Hypothalamus (tissue), 51 donors: ENCODE data around the gene UCP3.
A peak's percentile ranks its signal among the peaks of the same experiment; 100 is the strongest.

Experiments used
- DNase-seq, 51 donors: peaks; one replicate each; lab custom pipeline; 2025; lab: John Stamatoyannopoulos, UW

The UCP3 gene

DNA sequence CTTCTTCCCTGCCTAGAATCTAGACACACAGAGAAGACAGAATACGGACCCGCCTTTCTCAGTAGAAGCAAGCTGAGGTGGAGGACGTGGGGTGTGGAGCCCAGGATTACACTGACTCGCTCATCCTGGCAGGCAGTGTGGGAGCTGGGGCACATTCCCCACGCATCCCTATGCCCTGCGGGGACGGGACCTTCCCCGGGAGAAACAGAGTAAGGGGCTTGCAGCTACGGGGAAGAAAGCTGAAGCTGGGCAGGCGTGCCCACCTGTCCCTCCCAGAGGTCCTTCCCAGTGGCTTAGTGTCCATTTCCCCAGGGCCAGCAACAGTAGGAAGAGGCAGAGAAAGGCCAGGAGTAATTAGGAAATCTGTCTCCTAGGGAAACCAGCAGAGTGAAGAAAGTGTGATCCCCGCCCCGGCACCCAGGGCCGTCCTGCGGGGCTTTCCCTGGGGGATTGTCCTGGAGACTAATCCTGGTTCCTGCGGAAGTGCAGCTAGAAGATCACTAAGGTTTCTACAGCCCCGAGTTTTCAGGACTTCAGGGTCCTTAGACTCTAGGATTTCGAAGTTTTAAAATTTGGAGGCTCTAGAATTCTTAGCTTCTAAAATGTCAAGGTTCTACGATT lies 50.3 kb downstream of the UCP3 start:
- DNase-seq, result no peak

DNA sequence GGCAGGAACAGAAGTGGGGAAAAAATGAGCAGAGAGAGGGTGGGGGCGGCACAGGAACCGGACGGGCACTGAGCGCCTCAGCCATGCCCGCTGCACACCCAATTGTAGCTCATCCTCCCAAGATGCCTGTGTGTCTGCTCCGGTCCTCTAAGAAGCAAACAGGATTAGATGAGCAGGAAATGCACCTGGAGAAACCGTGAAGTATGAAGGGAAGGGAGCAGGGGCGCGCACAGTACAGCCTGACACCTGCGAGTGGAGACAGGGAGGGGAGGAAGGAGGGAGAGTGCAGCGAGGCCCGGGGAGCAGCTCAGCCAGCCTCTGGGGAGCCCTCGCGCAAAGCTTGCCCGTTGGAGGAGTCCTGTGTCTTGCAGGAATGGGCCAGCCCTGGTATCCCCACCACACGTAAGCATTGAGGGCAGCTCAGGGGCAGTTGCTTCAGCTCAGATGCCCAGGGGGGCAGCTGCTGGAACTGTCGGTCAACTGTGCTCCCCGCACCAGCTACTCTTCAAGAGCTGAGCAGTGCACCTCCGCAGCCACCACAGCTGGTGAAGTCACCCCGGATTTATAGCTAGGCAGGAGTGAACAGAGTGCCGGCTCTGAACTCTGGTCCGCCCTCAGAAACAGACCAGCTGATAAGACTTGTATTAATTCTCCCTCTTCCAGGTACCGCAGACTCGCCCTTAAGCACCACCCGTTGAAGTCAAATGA lies 51.1 kb downstream of the UCP3 start:
- DNase-seq, result no peak

DNA sequence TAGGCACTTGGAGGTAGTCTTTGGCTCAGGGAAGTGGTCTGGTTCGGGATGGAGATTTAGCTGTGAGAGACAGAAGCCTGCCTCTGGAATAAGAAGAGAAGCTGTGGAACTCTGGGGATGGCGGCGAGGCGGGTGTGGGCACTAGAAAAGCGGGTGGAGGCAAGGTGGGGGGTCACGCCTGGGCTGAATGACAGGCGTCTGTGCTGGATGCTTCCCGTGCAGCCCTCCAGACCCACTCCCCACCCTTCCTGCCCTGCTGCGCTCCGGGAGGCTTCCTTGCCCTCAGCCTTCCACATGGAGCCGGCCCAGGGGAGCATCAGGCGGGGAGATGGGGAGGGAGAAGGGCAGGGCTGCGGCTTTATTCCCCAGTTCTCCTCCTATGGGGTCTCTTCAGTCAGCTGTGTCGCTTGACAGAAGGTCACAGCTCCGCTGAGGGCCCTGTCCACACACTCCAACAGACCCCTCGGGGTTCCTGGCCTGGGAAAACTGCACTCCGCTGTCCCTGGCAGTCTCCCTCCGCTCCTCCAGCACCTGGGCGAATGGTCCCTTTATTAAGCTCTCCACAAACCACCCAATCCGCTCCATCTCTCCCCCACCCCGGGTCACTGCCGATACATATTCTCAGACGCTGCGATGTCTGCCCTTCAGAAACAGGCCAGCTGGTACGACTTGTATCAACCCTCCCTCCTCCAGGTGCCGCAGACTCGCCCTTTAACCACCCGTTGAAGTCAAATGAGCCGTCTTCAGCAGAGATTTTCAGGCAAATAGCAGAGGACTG lies 51.8 kb downstream of the UCP3 start:
- DNase-seq, result no peak

DNA sequence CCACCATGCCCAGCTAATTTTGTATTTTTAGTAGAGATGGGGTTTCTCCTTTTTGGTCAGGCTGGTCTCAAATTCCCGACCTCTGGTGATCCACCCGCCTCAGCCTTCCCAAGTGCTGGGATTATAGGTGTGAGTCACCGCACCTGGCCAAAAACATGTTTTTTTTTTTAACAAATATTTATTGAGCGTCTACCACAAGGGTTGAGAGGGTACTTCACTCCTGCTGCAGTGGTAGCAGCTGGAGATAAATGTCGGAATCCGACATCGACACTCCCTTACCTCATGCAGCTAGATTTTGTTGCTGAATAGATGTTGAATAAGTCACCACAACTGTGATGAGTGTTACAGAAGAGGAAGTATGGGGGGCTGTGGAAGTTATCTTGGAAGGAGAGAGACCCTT lies 57.1 kb downstream of the UCP3 start:
- no peak for DNase-seq

DNA sequence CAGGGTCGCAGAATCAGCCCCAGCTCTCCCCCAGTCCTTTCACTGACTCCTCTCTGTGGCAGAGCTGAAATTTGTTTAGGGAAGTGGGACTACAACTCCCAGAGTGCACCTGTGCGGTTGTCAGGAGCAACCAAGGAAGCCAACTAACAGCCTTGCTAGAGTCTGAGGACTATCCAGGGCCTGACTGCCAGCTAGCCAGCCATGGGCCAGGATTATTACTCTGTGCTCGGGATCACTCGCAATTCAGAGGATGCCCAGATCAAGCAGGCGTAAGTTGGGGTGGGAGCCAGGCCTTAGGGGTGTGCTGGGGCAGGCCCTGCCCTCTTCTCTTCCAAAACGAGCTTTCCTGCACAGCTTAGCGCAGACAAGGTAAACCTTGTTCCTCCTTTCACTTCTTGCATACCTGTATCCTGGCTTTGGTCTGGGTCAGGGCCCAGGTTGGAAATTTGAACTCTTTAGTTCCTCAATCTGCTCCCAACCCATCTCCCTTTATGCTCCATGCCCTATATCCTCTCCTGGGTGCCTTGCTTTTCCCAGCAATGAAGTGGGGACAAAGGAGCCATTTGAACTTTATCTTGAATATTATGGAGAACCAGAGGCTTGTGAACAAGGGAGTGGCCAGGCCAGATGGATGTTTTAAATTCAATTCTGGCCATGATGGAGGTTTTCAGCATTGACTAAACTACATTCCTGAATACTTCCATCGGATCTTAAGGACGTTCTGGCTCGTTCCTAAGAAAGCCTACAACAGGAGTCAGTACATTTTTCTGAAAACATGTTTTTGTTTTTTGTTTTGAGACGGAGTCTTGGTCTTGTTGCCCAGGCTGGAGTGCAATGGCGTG lies 57.8 kb downstream of the UCP3 start, which contains the start of gene DNAJB13:
DNAJB13 (plus strand) TSS at position 158 of the 842 bp plus-strand sequence; CDS start at position 202, 44 bp downstream.
- peak in 20 of 51 donors; percentile 3 to 50 (median 18) for DNase-seq
